GM23248 (cell line): ENCODE measurements around the gene SMPDL3B. TPM values are rescaled to one million over a fixed set of nuclear protein-coding genes. Genes with fewer than 3 reads are reported as not detected.
"Not testable (repeated sequence)": the region's sequence is repeated elsewhere in the genome, so short reads cannot be mapped to it uniquely, and the experiment has no call there.

Experiments
- DNase-seq: peaks from one replicate; pipeline ENCODE4 v3.0.0-alpha.2; 2015
- H2AFZ ChIP-seq: fragments of 200-600 bp; sonication (generic); 2 replicates; pipeline ENCODE4 v1.6.1; 2016; ENCODE audit warnings: antibody characterized with exemption
- H3F3A ChIP-seq: fragments of 200-600 bp; sonication (generic); 2 replicates; pipeline ENCODE4 v1.6.1; 2016; ENCODE audit warnings: mild to moderate bottlenecking, antibody characterized with exemption, mixed run types; ENCODE audit not compliant: insufficient read depth
- H3K27ac ChIP-seq: fragments of 200-600 bp; sonication (generic); 2 replicates; pipeline ENCODE4 v1.5.1; 2016; ENCODE audit warnings: mild to moderate bottlenecking
- H3K27me3 ChIP-seq: fragments of 200-600 bp; sonication (generic); replicated peaks from 2 replicates; pipeline ENCODE4 v1.6.1; 2016; ENCODE audit warnings: mild to moderate bottlenecking; ENCODE audit not compliant: insufficient read depth
- H3K36me3 ChIP-seq: fragments of 200-600 bp; sonication (generic); 2 replicates; pipeline ENCODE4 v1.6.1; 2016; ENCODE audit warnings: low read depth, mild to moderate bottlenecking
- H3K4me1 ChIP-seq: fragments of 200-600 bp; sonication (generic); 2 replicates; pipeline ENCODE4 v1.6.1; 2016; ENCODE audit warnings: mild to moderate bottlenecking; ENCODE audit not compliant: insufficient read depth
- H3K4me2 ChIP-seq: fragments of 200-600 bp; sonication (generic); one replicate; pipeline ENCODE4 v1.6.1; 2016; ENCODE audit warnings: mild to moderate bottlenecking; ENCODE audit not compliant: unreplicated experiment
- H3K4me3 ChIP-seq: fragments of 200-600 bp; sonication (generic); 2 replicates; pipeline ENCODE4 v1.5.1; 2016; ENCODE audit warnings: mild to moderate bottlenecking
- H3K79me2 ChIP-seq: fragments of 200-600 bp; sonication (generic); 2 replicates; pipeline ENCODE4 v1.6.1; 2016; ENCODE audit warnings: mild to moderate bottlenecking; ENCODE audit not compliant: insufficient read depth
- H3K9ac ChIP-seq: fragments of 200-600 bp; sonication (generic); 2 replicates; pipeline ENCODE4 v1.6.1; 2016; ENCODE audit warnings: mild to moderate bottlenecking
- H3K9me2 ChIP-seq: fragments of 200-600 bp; sonication (generic); 2 replicates; pipeline ENCODE4 v1.6.1; 2016; ENCODE audit warnings: mixed run types, mild to moderate bottlenecking, moderate library complexity; ENCODE audit not compliant: insufficient read depth
- H3K9me3 ChIP-seq: fragments of 200-600 bp; sonication (generic); one replicate; pipeline ENCODE4 v1.6.1; 2017; ENCODE audit warnings: low read depth
- H4K20me1 ChIP-seq: fragments of 200-600 bp; sonication (generic); 2 replicates; pipeline ENCODE4 v1.6.0; 2016; ENCODE audit not compliant: insufficient read depth
- EZH2 ChIP-seq: fragments of 200-600 bp; sonication (generic); IDR thresholded peaks from 2 replicates; pipeline ENCODE4 v1.6.1; 2018; ENCODE audit warnings: antibody characterized with exemption, mild to moderate bottlenecking; ENCODE audit not compliant: insufficient read depth, poor library complexity, severe bottlenecking
- EZH2phosphoT487 ChIP-seq: fragments of 200-600 bp; sonication (generic); IDR thresholded peaks from 2 replicates; pipeline ENCODE4 v1.6.1; 2018; ENCODE audit warnings: antibody characterized with exemption, moderate library complexity, mild to moderate bottlenecking, low read depth; ENCODE audit not compliant: insufficient read depth
- WGBS, 2 experiments: methylation state at CpG; one replicate each; pipeline ENCODE4 v1.1.6; 2015 to 2017; ENCODE audit warnings: low lambda C conversion rate in 2 of 2, low coverage in 1 of 2; ENCODE audit errors: missing lambda C conversion rate in 2 of 2; 5-methylcytosine and 5-hydroxymethylcytosine counted together
- in situ Hi-C: fragments of 300-500 bp; cut with MboI; formaldehyde crosslinking; loops from 2 replicates; pipeline ENCODE4 v1.15.0; 2020
- polyA plus RNA-seq: library from polyadenylated mRNA; unstranded; fragments of >200 nt; fragmentation: Nextera tagmentation; extraction: Ambion mirVana; gene quantifications from 2 replicates; pipeline ENCODE4 v1.2.1, GENCODE V29; 2016
- total RNA-seq: library from RNA; depleted of rRNA; stranded (reverse); fragments of >200 nt; shearing (Covaris generic); gene quantifications from 2 replicates; pipeline ENCODE4 v1.2.3, GENCODE V29; 2014

Gene SMPDL3B
- total and polyA plus RNA-seq, 2 experiments from 2014 or later: not detected

- Histone ChIP-seq H3K9me2 (no peaks in the 10 kb centered on the region), H3K4me2 (no peak overlapping the region), H4K20me1 (no peaks in the 10 kb centered on the region), H3K4me3 (no peak overlapping the region), H3F3A (no peaks in the 10 kb centered on the region), H3K27me3 (no peaks in the 10 kb centered on the region), H3K79me2 (no peaks in the 10 kb centered on the region), H2AFZ (no peak overlapping the region), H3K4me1 (no peaks in the 10 kb centered on the region), H3K36me3 (peaks cover 56% of the 10 kb centered on the region), H3K9me3 (no peaks in the 10 kb centered on the region), H3K27ac (no peak overlapping the region), H3K9ac (no peak overlapping the region)
- DNase-seq: no peak
- WGBS, 2 experiments: 77 to 80% methylated on average over 3 of the region's 3 CpGs
- TF ChIP-seq EZH2: no peak
- TF ChIP-seq EZH2phosphoT487: no peak
- in situ Hi-C loops: no loop called here
Observed at GRCh38 chr1:27993241-27993640, 58.4 kb downstream of the SMPDL3B start.

- in situ Hi-C loops: no loop called here
- H3K4me1 ChIP-seq: no peaks in the 10 kb centered on the region
- no peak overlapping the region for H3K4me3 ChIP-seq
- H3K9me2 ChIP-seq: no peaks in the 10 kb centered on the region
- H3K4me2 ChIP-seq: no peak overlapping the region
- H3K36me3 ChIP-seq: peaks cover 53% of the 10 kb centered on the region
- no peaks in the 10 kb centered on the region for H3K9me3 ChIP-seq
- no peak for DNase-seq
- no peaks in the 10 kb centered on the region for H3K79me2 ChIP-seq
- H3K27ac ChIP-seq: no peak overlapping the region
- no peaks in the 10 kb centered on the region for H4K20me1 ChIP-seq
- TF ChIP-seq EZH2 (no peak), EZH2phosphoT487 (no peak)
- H3K27me3 ChIP-seq: no peaks in the 10 kb centered on the region
- no peaks in the 10 kb centered on the region for H3F3A ChIP-seq
- H3K9ac ChIP-seq: no peak overlapping the region
- WGBS, 2 experiments: 0 to 20% methylated on average over 1 of the region's 1 CpG
- H2AFZ ChIP-seq: no peak overlapping the region
Observed at GRCh38 chr1:27994060-27994459, 59.3 kb downstream of the SMPDL3B start.

GRCh38 chr1:27994526-27994925, 59.7 kb downstream of the SMPDL3B start:
- H3K4me1 ChIP-seq, H3K27ac ChIP-seq, H3K4me2 ChIP-seq, in situ Hi-C loops, H3K9me2 ChIP-seq, H3K27me3 ChIP-seq, DNase-seq, H3F3A ChIP-seq, H2AFZ ChIP-seq, H3K79me2 ChIP-seq, H3K9ac ChIP-seq, H3K9me3 ChIP-seq, H3K4me3 ChIP-seq, H4K20me1 ChIP-seq: not testable (repeated sequence)
- peaks cover 49% of the 10 kb centered on the region for H3K36me3 ChIP-seq
- WGBS, 2 experiments: 99 to 100% methylated on average over 6 of the region's 6 CpGs

- no peaks in the 10 kb centered on the region for H3K27me3 ChIP-seq
- no peak overlapping the region for H3K4me3 ChIP-seq
- 90 to 100% methylated on average over 1 of the region's 1 CpG for WGBS, 2 experiments
- no peak overlapping the region for H3K27ac ChIP-seq
- no peak overlapping the region for H3K4me2 ChIP-seq
- no peaks in the 10 kb centered on the region for H3K4me1 ChIP-seq
- peaks cover 24% of the 10 kb centered on the region for H3K36me3 ChIP-seq
- H4K20me1 ChIP-seq: no peaks in the 10 kb centered on the region
- no peak overlapping the region for H3K9ac ChIP-seq
- peak; percentile 26 for DNase-seq
- no peaks in the 10 kb centered on the region for H3K79me2 ChIP-seq
- no peak overlapping the region for H2AFZ ChIP-seq
- no peaks in the 10 kb centered on the region for H3K9me2 ChIP-seq
- no peaks in the 10 kb centered on the region for H3K9me3 ChIP-seq
- no peaks in the 10 kb centered on the region for H3F3A ChIP-seq
- TF ChIP-seq EZH2 (no peak), EZH2phosphoT487 (no peak)
- in situ Hi-C loops: no loop called here
Observed at GRCh38 chr1:27999055-27999454, 64.3 kb downstream of the SMPDL3B start.

GRCh38 chr1:28002600-28002999, 67.8 kb downstream of the SMPDL3B start:
- no peak overlapping the region for H2AFZ ChIP-seq
- H3K36me3 ChIP-seq: peaks cover 16% of the 10 kb centered on the region
- WGBS, 2 experiments: 99% methylated on average over 10 of the region's 10 CpGs
- H4K20me1 ChIP-seq: no peaks in the 10 kb centered on the region
- no peaks in the 10 kb centered on the region for H3K9me2 ChIP-seq
- H3K27ac ChIP-seq: no peak overlapping the region
- H3K4me3 ChIP-seq: no peak overlapping the region
- in situ Hi-C loops: no loop called here
- H3K4me1 ChIP-seq: no peaks in the 10 kb centered on the region
- TF ChIP-seq EZH2: no peak
- TF ChIP-seq EZH2phosphoT487: no peak
- no peaks in the 10 kb centered on the region for H3K27me3 ChIP-seq
- H3K9me3 ChIP-seq: no peaks in the 10 kb centered on the region
- H3K4me2 ChIP-seq: no peak overlapping the region
- no peaks in the 10 kb centered on the region for H3F3A ChIP-seq
- H3K9ac ChIP-seq: no peak overlapping the region
- H3K79me2 ChIP-seq: no peaks in the 10 kb centered on the region
- DNase-seq: no peak

- H3K4me1 ChIP-seq, H3F3A ChIP-seq, H3K9me3 ChIP-seq, H3K27ac ChIP-seq, H3K27me3 ChIP-seq, H3K4me3 ChIP-seq, H3K79me2 ChIP-seq, H2AFZ ChIP-seq, H4K20me1 ChIP-seq, H3K4me2 ChIP-seq, H3K9me2 ChIP-seq, in situ Hi-C loops, H3K9ac ChIP-seq, DNase-seq: not testable (repeated sequence)
- 98% methylated on average over 8 of the region's 8 CpGs for WGBS, 2 experiments
- H3K36me3 ChIP-seq: peaks cover 11% of the 10 kb centered on the region
Observed at GRCh38 chr1:28003117-28003516, 68.3 kb downstream of the SMPDL3B start.
